ENCODE data around the gene HDLBP. TPM values are rescaled to one million over a fixed set of nuclear protein-coding genes. Genes with fewer than 3 reads are reported as not detected.

The HDLBP gene
- total RNA-seq, 6 donors from 2014 or later = 339 to 691 (median 487) TPM

DNA sequence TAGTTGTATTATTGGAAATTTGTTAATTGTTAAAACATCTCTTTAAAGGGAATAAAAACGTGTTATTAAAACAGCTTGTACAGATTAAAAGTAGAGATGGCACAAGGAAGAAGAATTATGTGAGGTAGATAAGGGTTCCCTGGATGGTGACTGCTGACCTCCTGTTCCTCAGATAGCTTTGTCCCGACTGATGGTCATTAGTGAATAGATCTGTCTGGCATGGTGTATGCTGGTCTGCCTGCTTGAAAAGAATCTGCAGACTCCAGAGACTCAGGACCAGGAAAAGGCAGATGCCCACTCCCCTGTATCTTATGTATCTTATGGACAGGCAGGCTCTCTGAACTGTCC, 35.0 kb upstream of the HDLBP start:
- DNase-seq (no peak), ATAC-seq (ENCODE audit: low FRiP score in 2 of 2) (no peak)
- Histone ChIP-seq H3K9me3 (no peaks in the 10 kb centered on the region), H3K4me3 (no peak overlapping the region), H3K27me3 (no peaks in the 10 kb centered on the region), H3K27ac (no peak overlapping the region), H3K36me3 (peaks cover 29 to 90% (median 63%) of the 10 kb centered on the region in 4 donors), H3K4me1 (peaks cover 3 to 24% (median 15%) of the 10 kb centered on the region in 4 donors)
- TF ChIP-seq POLR2AphosphoS5 (IDR thresholded peaks at IDR 0.05) (no peak), POLR2A (IDR thresholded peaks at IDR 0.05) (no peak), EP300 (IDR thresholded peaks at IDR 0.05) (no peak)
- TF ChIP-seq, protein P1, sequence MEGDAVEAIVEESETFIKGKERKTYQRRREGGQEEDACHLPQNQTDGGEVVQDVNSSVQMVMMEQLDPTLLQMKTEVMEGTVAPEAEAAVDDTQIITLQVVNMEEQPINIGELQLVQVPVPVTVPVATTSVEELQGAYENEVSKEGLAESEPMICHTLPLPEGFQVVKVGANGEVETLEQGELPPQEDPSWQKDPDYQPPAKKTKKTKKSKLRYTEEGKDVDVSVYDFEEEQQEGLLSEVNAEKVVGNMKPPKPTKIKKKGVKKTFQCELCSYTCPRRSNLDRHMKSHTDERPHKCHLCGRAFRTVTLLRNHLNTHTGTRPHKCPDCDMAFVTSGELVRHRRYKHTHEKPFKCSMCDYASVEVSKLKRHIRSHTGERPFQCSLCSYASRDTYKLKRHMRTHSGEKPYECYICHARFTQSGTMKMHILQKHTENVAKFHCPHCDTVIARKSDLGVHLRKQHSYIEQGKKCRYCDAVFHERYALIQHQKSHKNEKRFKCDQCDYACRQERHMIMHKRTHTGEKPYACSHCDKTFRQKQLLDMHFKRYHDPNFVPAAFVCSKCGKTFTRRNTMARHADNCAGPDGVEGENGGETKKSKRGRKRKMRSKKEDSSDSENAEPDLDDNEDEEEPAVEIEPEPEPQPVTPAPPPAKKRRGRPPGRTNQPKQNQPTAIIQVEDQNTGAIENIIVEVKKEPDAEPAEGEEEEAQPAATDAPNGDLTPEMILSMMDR (IDR thresholded peaks at IDR 0.05) = no peak
- WGBS, 2 donors = 75 to 83% methylated on average over 2 of the region's 2 CpGs

- DNase-seq = peak in 1 of 2 donors; percentile 54
- Histone ChIP-seq H3K4me1 (peaks cover 3 to 22% (median 12%) of the 10 kb centered on the region in 4 donors), H3K27ac (no peak overlapping the region), H3K9me3 (no peaks in the 10 kb centered on the region), H3K4me3 (no peak overlapping the region), H3K36me3 (peaks cover 29 to 96% (median 65%) of the 10 kb centered on the region in 4 donors), H3K27me3 (no peaks in the 10 kb centered on the region)
- TF ChIP-seq POLR2A (IDR thresholded peaks at IDR 0.05) = no peak
- no peak for TF ChIP-seq EP300 (IDR thresholded peaks at IDR 0.05)
- TF ChIP-seq POLR2AphosphoS5 (IDR thresholded peaks at IDR 0.05) = no peak
- TF ChIP-seq, protein P1 (IDR thresholded peaks at IDR 0.05) = no peak
- 93 to 95% methylated on average over 8 of the region's 8 CpGs for WGBS, 2 donors
- ATAC-seq (ENCODE audit: low FRiP score in 2 of 2) = no peak
These were observed 34.5 kb upstream of the HDLBP start for GRCh38 chr2:241349941-241350340.

DNA sequence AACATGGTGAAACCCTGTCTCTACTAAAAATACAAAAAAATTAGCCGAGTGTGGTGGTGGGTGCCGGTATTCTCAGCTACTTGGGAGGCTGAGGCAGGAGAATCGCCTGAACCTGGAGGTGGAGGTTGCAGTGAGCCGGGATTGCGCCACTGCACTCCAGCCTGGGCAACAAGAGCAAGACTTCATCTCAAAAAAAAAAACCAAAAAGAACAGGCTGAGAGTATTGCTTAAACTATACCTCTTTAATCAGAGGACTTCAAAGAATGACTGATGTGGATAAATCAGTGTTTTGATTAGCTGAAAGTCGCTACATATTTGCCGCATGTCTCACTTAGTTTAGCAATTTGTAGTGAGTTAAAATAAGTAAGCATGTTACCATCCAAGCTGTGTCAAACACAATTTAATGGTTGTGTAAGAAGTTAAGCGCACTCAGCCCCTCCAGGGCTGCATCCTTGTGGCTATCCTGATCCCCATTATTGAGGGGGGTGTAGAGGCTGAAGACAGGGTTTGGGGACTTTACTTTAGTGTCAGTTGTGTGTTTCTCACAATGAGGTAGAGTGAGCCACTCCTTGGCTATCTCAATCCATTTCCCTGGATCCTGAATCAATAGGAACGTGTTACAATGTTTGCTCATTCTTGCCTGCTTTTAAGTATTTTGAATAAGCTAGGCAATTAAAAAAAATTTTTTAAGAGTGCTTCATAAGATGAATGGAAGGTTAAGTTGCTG, 29.6 kb upstream of the HDLBP start:
- peak overlapping the region in 1 of 4 donors; percentile 6 for H3K27ac ChIP-seq
- peaks cover 28 to 100% (median 68%) of the 10 kb centered on the region in 4 donors for H3K36me3 ChIP-seq
- TF ChIP-seq, protein P1 (IDR thresholded peaks at IDR 0.05) = no peak
- no peak for TF ChIP-seq POLR2A (IDR thresholded peaks at IDR 0.05)
- no peak for TF ChIP-seq POLR2AphosphoS5 (IDR thresholded peaks at IDR 0.05)
- TF ChIP-seq EP300 (IDR thresholded peaks at IDR 0.05) = no peak

GRCh38 chr2:241340631-241341163, 25.2 kb upstream of the HDLBP start:
- peak in 1 of 2 donors; percentile 10 for ATAC-seq (ENCODE audit: low FRiP score in 2 of 2)
- Histone ChIP-seq H3K4me1 (peaks cover 7 to 15% (median 11%) of the 10 kb centered on the region in 4 donors), H3K27me3 (no peaks in the 10 kb centered on the region), H3K9me3 (no peaks in the 10 kb centered on the region), H3K4me3 (no peak overlapping the region), H3K27ac (peak overlapping the region in 2 of 4 donors; percentile 26 to 60), H3K36me3 (peaks cover 12 to 94% (median 52%) of the 10 kb centered on the region in 4 donors)
- WGBS, 2 donors = 42 to 56% methylated on average over 3 of the region's 3 CpGs
- TF ChIP-seq EP300 (IDR thresholded peaks at IDR 0.05) = no peak
- no peak for TF ChIP-seq POLR2A (IDR thresholded peaks at IDR 0.05)
- no peak for TF ChIP-seq POLR2AphosphoS5 (IDR thresholded peaks at IDR 0.05)
- TF ChIP-seq, protein P1 (IDR thresholded peaks at IDR 0.05) = no peak
- no peak for DNase-seq

More for the DNA sequence above, 29.6 kb upstream of the HDLBP start:
- DNase-seq = no peak
- H3K27me3 ChIP-seq = no peaks in the 10 kb centered on the region
- H3K9me3 ChIP-seq = no peaks in the 10 kb centered on the region
- H3K4me3 ChIP-seq = no peak overlapping the region
- H3K4me1 ChIP-seq = peaks cover 3 to 14% (median 11%) of the 10 kb centered on the region in 4 donors
- 76 to 78% methylated on average over 8 to 9 of the region's 9 CpGs for WGBS, 2 donors
- peak in 1 of 2 donors; percentile 56 for ATAC-seq (ENCODE audit: low FRiP score in 2 of 2)

Measured in upper lobe of left lung (tissue), 6 donors.